ENCODE measurements around the gene APOL1.

The APOL1 gene

DNA sequence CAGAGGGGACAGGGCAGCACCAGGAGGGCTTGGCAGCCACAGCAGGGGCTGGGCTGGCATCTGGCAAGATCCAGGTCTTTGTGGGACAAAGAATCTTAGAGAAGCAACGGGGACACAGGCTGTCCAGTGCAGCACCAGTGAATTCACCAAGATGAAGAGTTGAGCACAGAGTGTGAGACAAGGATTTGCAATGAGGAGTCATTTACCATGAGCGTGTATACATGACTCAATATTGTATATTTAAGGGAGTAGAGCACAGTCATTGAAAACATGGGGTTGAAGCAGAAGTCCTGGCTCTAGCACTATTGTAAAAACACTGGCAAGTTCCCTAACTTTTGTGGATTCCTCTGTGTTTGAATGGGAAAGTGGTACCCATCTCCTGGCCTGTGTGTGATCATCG lies 3.5 kb downstream of the APOL1 start:
- TF ChIP-seq, protein P1, sequence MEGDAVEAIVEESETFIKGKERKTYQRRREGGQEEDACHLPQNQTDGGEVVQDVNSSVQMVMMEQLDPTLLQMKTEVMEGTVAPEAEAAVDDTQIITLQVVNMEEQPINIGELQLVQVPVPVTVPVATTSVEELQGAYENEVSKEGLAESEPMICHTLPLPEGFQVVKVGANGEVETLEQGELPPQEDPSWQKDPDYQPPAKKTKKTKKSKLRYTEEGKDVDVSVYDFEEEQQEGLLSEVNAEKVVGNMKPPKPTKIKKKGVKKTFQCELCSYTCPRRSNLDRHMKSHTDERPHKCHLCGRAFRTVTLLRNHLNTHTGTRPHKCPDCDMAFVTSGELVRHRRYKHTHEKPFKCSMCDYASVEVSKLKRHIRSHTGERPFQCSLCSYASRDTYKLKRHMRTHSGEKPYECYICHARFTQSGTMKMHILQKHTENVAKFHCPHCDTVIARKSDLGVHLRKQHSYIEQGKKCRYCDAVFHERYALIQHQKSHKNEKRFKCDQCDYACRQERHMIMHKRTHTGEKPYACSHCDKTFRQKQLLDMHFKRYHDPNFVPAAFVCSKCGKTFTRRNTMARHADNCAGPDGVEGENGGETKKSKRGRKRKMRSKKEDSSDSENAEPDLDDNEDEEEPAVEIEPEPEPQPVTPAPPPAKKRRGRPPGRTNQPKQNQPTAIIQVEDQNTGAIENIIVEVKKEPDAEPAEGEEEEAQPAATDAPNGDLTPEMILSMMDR (IDR thresholded peaks at IDR 0.05): no peak
- H3K9ac ChIP-seq: no peak overlapping the region
- no peak overlapping the region for H2AFZ ChIP-seq
- peaks cover 3% of the 10 kb centered on the region for H3K4me1 ChIP-seq
- no peak overlapping the region for H3K27ac ChIP-seq
- no peak overlapping the region for H3K4me3 ChIP-seq (ENCODE audit: low read depth, low read length)
- no peaks in the 10 kb centered on the region for H3K9me3 ChIP-seq (ENCODE audit: control insufficient read depth, low read length)
- no peak overlapping the region for H3K4me2 ChIP-seq (ENCODE audit: low read length)
- H3K36me3 ChIP-seq (ENCODE audit: control insufficient read depth, insufficient read depth, low read length): no peaks in the 10 kb centered on the region
- H3K79me2 ChIP-seq: no peaks in the 10 kb centered on the region
- H3K27me3 ChIP-seq (ENCODE audit: control insufficient read depth, insufficient read depth, low read length): no peaks in the 10 kb centered on the region

- no peaks in the 10 kb centered on the region for H3K9me3 ChIP-seq (ENCODE audit: control insufficient read depth, low read length)
- H3K79me2 ChIP-seq: no peaks in the 10 kb centered on the region
- H3K4me2 ChIP-seq (ENCODE audit: low read length): no peak overlapping the region
- H3K27ac ChIP-seq: no peak overlapping the region
- no peaks in the 10 kb centered on the region for H3K36me3 ChIP-seq (ENCODE audit: control insufficient read depth, insufficient read depth, low read length)
- TF ChIP-seq, protein P1 (IDR thresholded peaks at IDR 0.05): no peak
- H3K27me3 ChIP-seq (ENCODE audit: control insufficient read depth, insufficient read depth, low read length): no peaks in the 10 kb centered on the region
- no peak overlapping the region for H3K4me3 ChIP-seq (ENCODE audit: low read depth, low read length)
- H3K9ac ChIP-seq: no peak overlapping the region
- H2AFZ ChIP-seq: no peak overlapping the region
- H3K4me1 ChIP-seq: peaks cover 3% of the 10 kb centered on the region
These were observed 4.4 kb downstream of the APOL1 start for GRCh38 chr22:36257308-36257707.

GRCh38 chr22:36257948-36258670 lies 5.2 kb downstream of the APOL1 start:
- TF ChIP-seq, protein P1 (IDR thresholded peaks at IDR 0.05): no peak
- no peaks in the 10 kb centered on the region for H3K9me3 ChIP-seq (ENCODE audit: control insufficient read depth, low read length)
- H3K27me3 ChIP-seq (ENCODE audit: control insufficient read depth, insufficient read depth, low read length): no peaks in the 10 kb centered on the region
- H3K27ac ChIP-seq: no peak overlapping the region
- H3K36me3 ChIP-seq (ENCODE audit: control insufficient read depth, insufficient read depth, low read length): no peaks in the 10 kb centered on the region
- H3K9ac ChIP-seq: no peak overlapping the region
- H3K4me3 ChIP-seq (ENCODE audit: low read depth, low read length): no peak overlapping the region
- H2AFZ ChIP-seq: no peak overlapping the region
- H3K4me2 ChIP-seq (ENCODE audit: low read length): no peak overlapping the region
- no peaks in the 10 kb centered on the region for H3K79me2 ChIP-seq
- H3K4me1 ChIP-seq: peaks cover 3% of the 10 kb centered on the region

DNA sequence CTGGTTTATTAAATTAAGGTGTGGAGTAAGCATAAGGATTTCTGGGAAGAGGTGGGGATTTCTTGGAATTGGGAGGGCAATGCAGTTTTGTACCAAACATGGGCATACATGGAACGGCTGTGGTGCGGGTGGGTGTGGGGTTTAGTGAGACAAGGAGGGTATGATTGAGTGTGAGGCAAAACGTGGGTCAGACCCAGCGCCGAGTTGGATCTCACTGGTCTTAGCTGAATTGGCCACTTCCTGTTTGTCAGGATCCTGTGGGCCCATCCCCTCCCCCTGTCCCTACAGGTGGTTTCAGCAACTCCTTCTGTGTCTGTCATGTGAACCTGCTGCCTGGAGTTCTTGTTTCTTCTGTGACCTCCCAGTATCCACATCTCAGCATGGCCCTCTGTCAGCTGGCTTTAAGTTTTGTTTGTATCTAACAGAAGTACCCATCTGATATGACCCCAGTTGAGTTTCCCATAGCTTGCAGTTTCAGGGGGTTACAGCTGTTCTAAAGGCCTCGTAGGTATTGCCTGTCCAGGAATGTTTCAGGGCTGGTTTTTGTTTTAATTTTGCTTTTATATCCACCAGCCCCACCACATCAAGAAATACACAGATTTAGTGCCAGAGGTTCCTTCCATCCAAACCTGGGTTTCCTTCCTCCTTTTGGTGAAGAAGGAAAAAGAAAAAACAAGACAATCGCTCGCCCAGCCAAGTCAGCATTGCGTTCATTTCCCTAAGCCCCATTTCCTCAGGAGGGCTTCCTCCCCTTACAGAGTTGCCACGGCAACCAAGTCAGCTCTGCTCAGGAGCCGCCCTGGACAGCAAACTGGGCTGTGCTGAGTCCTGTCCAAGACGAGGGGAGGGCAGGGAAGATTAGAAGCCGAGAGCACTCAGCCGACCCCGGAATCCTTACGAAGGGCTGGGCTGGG lies 6.0 kb downstream of the APOL1 start:
- Histone ChIP-seq H3K4me3 (ENCODE audit: low read depth, low read length) (no peak overlapping the region), H3K9ac (no peak overlapping the region), H3K27ac (peak overlapping the region; percentile 57), H3K27me3 (ENCODE audit: control insufficient read depth, insufficient read depth, low read length) (no peaks in the 10 kb centered on the region), H3K79me2 (no peaks in the 10 kb centered on the region), H2AFZ (peak overlapping the region; percentile 88), H3K4me1 (peaks cover 3% of the 10 kb centered on the region), H3K4me2 (ENCODE audit: low read length) (no peak overlapping the region), H3K9me3 (ENCODE audit: control insufficient read depth, low read length) (no peaks in the 10 kb centered on the region), H3K36me3 (ENCODE audit: control insufficient read depth, insufficient read depth, low read length) (no peaks in the 10 kb centered on the region)
- TF ChIP-seq, protein P1 (IDR thresholded peaks at IDR 0.05): no peak

All from parathyroid adenoma (tissue), 2 donors.